ENCODE results near the gene CCDC57. TPM values are rescaled to one million over a fixed set of nuclear protein-coding genes. Genes with fewer than 3 reads are reported as not detected.

CCDC57 gene
- total RNA-seq, 1 donor from 2014 or later = 56.6 TPM

DNA sequence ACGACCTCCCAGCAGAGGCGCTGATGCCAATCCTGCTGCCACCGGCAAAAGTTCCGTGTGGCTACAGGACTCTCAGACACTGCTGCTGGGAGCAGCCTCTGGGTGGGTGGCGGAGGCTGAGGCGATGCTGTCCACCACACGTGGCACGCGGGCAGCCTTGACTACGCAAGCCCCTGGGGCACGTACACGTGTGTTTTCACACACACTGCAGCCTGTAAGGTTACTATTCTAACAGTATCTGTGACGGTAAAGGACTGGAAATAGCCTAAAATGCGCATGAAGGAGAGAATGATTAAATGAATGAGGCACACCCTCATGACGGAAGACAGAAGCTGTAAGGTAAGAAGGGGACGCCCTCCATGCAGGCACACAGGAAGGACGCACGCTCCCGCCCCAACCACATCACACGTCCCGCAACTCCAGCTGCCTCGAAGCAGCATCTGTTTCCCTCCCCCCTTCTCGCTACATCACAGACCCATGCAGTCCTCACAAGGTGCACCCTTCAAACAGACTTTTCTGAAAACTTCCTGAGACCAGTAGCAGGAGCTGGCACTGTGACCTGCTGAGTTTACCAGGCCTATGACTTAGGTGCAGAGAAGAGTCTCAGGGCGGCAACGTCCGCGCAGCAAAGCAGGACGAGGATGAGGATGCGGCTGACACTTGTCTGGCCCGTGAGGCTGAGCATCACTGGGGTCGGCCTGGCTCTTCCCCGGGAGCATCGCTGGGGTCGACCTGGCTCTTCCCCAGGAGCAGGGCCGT, 85.9 kb downstream of the CCDC57 start:
- DNase-seq (no peak), ATAC-seq (ENCODE audit: low read depth) (no peak)
- Mint-ChIP-seq H3K36me3 (ENCODE audit: low read depth) (peaks cover 6% of the 10 kb centered on the region), H3K4me3 (no peak overlapping the region), H3K27me3 (no peaks in the 10 kb centered on the region), H3K9me3 (no peaks in the 10 kb centered on the region), H3K4me1 (no peaks in the 10 kb centered on the region), H3K27ac (no peak overlapping the region)
- no peak for TF ChIP-seq CTCF (IDR thresholded peaks at IDR 0.05)
- ChIA-PET CTCF (no interaction called here), POLR2A (no interaction called here)
- intact Hi-C loops (cut with micrococcal nuclease) = no loop called here

DNA sequence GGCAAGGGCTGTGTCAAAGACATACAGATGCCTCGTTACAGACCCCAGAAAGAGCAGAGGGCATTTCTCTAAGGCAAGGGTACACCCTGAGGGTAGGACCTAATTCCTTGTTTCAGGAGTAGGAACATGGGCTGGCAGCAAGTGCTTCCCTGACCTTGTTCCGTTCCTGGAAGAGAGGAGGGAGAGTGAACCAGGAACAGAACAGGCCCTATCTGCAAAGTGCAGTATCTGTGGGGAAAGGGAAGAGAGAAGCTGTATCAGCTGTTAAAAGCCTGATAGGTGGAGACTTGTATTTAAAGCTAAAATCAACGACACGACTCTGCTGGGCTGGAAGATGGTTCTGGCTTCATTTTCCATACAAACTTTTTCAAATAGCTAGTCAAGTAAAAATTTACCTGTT, 88.5 kb downstream of the CCDC57 start:
- intact Hi-C loops (cut with micrococcal nuclease) = no loop called here
- H3K4me3 Mint-ChIP-seq = no peak overlapping the region

DNA sequence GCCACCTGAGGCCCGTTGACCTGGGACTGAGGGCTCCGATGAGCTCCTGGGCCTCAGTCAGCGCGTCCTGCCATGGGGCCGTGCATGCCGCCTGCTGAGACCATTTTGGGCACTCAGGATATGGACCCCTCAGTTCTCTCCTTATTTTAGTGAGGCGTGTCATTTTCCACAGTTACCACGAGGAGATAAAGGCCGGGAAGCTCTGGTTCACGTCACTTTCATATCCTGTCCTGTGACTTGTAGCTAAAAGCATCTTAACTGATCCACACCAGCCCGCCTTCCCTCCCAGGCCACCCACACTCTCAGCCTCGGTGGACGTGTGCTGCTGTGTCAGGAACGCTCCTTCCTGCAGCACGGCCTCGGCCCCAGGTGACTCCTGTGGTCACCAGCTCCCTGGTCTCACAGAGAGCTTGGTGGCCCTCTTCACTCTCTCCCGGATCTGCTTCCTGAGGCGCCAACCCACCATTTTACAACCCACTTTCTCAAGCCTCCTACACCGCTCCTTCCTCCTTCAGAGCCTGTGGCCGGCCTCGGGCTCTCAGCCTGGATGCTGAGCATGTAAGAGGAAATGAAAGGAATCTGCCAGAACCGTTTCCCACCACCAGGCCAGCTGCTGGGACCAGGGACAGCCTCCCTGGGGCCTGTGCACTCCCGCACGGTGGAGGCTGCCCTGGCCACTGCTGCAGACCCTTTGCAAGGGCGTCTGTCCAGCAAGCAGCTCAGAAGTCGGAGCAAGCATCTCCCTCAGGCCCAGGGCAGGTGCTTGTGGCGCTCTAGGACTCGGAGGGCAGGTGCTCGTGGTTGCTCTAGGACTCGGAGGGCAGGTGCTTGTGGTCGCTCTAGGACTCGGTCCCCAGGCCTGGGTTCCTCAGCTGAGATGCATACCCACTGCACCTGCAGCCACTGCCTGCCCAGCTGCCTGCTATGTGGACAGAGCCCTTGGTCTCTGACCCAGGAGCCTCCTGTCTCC, 90.7 kb downstream of the CCDC57 start:
- DNase-seq (no peak), ATAC-seq (ENCODE audit: low read depth) (no peak)
- ChIA-PET CTCF (no interaction called here), POLR2A (no interaction called here)
- Mint-ChIP-seq H3K36me3 (ENCODE audit: low read depth) (peaks cover 6% of the 10 kb centered on the region), H3K4me1 (no peaks in the 10 kb centered on the region), H3K9me3 (no peaks in the 10 kb centered on the region), H3K27ac (no peak overlapping the region), H3K27me3 (no peaks in the 10 kb centered on the region), H3K4me3 (no peak overlapping the region)
- intact Hi-C loops (cut with micrococcal nuclease) = no loop called here
- TF ChIP-seq CTCF (IDR thresholded peaks at IDR 0.05) = no peak

More for the DNA sequence above, 88.5 kb downstream of the CCDC57 start:
- Mint-ChIP-seq H3K4me1 (no peaks in the 10 kb centered on the region), H3K36me3 (ENCODE audit: low read depth) (peaks cover 6% of the 10 kb centered on the region), H3K27me3 (no peaks in the 10 kb centered on the region), H3K9me3 (no peaks in the 10 kb centered on the region), H3K27ac (no peak overlapping the region)
- CTCF ChIA-PET = no interaction called here
- TF ChIP-seq CTCF (IDR thresholded peaks at IDR 0.05) = no peak
- DNase-seq (no peak), ATAC-seq (ENCODE audit: low read depth) (no peak)
- POLR2A ChIA-PET = no interaction called here

DNA sequence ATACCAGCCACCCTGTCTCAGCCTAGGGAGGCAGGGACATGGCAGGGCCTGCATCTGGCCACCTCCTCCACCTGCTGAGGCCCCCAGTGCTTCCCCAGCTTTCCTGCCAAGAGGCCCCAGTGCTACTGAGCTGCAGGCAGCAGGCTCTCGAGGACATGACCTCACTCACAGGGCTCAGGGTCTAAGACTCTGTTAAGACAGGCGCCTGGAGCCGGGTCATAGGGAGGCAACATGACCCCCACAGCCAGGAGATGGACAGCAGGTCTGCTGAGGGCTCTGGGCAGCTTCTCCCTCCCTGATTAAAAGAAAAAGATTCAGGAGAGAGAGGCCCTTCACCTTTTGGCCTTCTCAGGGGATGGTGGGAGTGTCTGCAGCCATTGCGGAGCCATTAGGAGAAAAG, 91.4 kb downstream of the CCDC57 start:
- no peak overlapping the region for H3K27ac Mint-ChIP-seq
- H3K27me3 Mint-ChIP-seq = no peaks in the 10 kb centered on the region

More for the DNA sequence above, 91.4 kb downstream of the CCDC57 start:
- intact Hi-C loops (cut with micrococcal nuclease) = no loop called here
- peaks cover 6% of the 10 kb centered on the region for H3K36me3 Mint-ChIP-seq (ENCODE audit: low read depth)
- no peak for ATAC-seq (ENCODE audit: low read depth)
- H3K9me3 Mint-ChIP-seq = no peaks in the 10 kb centered on the region
- ChIA-PET CTCF (no interaction called here), POLR2A (no interaction called here)
- H3K4me1 Mint-ChIP-seq = no peaks in the 10 kb centered on the region
- TF ChIP-seq CTCF (IDR thresholded peaks at IDR 0.05) = no peak
- no peak for DNase-seq
- H3K4me3 Mint-ChIP-seq = no peak overlapping the region

Data from activated B cell treated with CpG ODN at 0.5 μM for 24 hours (primary cell).